Left renal pelvis (tissue), 4 donors: ENCODE data around the gene ZNF79. TPM values are rescaled to one million over a fixed set of nuclear protein-coding genes. Genes with fewer than 3 reads are reported as not detected.

Source experiments
- DNase-seq, 4 donors: peaks; one replicate each; pipeline ENCODE4 v3.0.0-alpha.2; 2013; ENCODE audit warnings: low read depth in 4 of 4, low spot score in 3 of 4
- polyA plus RNA-seq, 4 donors: library from polyadenylated mRNA; unstranded; fragments of 120-200 nt; gene quantifications; one replicate each; pipeline ENCODE4 v1.2.1, GENCODE V29; 2013; ENCODE audit not compliant: insufficient read length in 4 of 4

Gene ZNF79
- polyA plus RNA-seq, result 1 to 10 TPM; 5.6 to 7.4 (median 6.9) TPM

DNA sequence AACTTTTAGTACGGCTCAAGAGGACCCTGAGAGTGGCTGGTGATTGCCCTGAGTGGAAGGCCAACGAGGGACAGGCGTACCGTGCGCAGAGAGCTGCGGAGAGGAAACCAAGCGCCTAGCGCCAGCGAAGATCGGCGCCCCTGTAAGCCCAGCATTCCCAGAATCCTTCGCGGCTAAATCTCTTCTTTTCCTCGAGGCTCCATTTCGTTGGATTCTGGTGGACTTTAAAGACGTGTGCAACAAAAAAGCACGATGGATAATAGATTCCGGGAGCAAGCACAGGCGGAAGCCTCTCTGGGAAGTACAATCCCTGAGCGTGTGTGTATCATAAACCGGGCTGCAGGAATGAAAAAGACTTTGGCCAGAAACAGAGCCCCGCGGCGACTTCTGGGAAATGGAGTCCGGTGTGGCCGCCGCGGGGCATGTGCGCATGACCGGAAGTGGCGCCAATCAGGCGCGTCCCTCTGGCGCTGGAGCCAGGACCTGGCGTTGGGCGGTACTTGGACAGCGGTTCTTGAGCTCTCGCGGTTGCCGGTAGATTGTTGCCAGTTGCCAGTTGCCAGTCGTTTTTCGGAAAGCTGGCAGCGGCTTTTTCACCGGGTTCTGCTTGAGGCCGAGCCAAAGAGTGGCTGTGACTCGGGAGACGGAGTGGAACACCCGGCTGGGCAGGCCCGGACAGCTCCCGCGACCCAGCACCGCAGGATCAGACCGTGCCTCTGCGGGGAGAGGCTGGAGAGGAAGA lies at the start of gene ZNF79:
Gene ZNF79, plus strand, starts transcription at position 449 of the 742 bp plus-strand sequence. CDS start 406 bp downstream, outside the sequence.
- peak; percentile 82 to 87 (median 85) for DNase-seq

DNA sequence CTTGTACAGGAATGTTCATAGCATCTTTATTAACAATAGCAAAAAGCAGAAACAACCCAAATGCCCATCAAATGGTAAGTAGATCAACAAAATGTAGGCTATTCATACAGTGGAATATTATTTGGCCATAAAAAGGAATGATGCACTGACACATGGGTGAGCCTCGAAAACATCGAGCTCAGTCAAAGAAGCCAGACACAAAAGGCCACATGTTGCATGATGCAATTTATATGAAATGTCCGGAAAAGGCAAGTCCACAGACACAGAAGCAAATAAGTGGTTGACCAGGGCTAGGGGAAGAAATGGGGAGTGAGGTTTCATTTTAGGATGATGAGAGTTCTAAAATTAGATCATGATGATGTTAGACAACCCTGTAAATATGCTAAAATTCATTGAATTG lies 43.7 kb upstream of the ZNF79 start:
- no peak for DNase-seq

DNA sequence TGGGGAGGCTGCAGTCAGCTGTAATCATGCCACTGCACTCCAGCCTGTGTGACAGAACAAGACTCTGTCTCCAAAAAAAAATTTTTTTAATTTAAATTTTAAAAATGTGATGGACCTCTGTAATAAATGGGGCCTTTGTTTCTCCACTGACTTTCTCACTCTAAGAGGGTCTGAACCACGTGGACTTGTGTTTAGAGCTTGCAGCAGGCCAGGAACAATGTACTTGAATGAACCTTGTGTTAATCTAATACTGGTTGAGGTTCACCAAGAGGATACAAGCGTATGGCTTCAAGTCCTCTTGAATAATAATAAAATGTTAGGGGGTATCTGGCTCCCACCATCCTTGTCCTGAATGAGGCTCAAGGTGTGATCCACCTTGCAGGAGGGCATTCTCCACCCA lies 41.6 kb upstream of the ZNF79 start:
- no peak for DNase-seq

DNA sequence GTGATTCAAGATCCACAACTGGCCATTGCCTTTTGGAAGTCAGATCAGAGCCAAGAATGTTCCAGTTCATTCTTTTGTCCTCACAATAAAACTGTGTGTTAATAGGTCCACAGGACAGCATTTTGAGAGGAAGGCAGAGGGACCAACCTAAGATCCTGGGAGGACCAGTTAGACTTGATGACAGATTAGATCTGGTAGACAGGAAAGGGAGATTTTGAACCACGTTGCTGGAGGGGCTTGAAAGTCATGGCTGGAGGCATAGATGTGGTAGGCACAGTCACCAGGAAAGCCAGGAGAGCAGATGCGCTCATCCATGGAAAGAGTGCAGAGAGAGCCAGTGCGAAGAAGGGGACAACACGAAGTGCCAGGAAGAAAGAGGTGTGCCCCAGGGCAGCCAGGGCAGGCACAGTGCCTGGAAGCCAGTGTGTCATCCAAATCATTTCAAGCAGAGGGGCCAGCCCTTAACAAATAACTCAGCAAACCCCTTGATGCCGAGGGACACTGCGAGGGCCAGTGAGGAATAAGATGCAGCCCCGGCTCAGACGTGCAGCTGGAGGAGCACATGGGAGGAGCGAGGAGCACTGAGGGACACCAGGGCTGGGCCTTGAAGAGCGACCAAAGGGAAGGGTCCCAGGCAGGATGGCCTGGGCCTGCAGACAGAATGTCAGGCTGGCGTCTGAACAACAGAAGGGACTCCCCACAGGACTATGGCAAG lies 40.0 kb upstream of the ZNF79 start:
- DNase-seq, result no peak

DNA sequence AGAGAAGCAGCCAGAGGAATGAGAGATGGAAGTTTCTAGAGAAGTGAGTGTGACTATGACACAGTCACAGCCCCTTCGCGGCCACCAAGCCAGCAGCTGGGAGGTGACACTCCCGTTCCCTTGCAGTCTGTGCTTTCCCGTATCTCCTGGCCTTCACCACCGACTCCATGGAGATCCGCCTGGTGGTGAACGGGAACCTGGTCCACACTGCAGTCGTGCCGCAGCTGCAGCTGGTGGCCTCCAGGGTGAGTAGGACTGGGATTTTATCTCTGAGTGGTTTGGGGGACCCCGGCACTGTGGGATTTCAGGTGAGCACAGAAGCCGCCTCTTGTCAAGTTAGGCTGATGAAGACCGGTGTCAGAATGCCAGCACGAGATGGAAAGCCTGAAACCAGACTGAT lies 39.3 kb upstream of the ZNF79 start:
- DNase-seq, result no peak

- DNase-seq, result no peak
Measured at GRCh38 chr9:127386249-127386648, 37.9 kb upstream of the ZNF79 start.

- DNase-seq, result no peak
Measured at GRCh38 chr9:127386981-127387380, 37.2 kb upstream of the ZNF79 start.

GRCh38 chr9:127388037-127388855 lies 35.9 kb upstream of the ZNF79 start:
- DNase-seq, result peak in 3 of 4 donors; percentile 33 to 66 (median 40)

GRCh38 chr9:127388856-127389238 lies 35.3 kb upstream of the ZNF79 start:
- no peak for DNase-seq

GRCh38 chr9:127389381-127390247 lies 34.6 kb upstream of the ZNF79 start:
- no peak for DNase-seq

GRCh38 chr9:127390248-127390545 lies 34.0 kb upstream of the ZNF79 start:
- DNase-seq, result no peak

DNA sequence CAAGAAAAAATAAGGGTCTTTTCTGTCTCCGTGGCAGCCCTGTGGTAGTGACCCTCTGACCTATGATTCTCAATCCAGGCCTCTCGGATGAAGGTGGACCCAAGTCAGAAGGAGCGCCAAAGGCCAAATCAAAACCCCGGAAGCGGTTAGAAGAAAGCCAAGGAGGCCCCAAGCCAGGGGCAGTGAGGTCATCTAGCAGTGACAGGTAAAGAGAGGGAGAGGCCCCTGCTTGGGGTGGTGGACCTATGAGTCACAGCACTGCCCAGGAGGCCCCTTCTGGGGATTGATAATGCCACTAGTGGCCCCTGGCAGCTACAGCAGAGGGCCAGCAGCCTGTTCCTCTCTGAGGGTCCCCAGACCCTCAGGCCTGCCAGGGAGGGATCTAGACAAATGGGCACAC lies 33.6 kb upstream of the ZNF79 start:
- no peak for DNase-seq

- DNase-seq, result no peak
Measured at GRCh38 chr9:127392166-127392565, 32.0 kb upstream of the ZNF79 start.

DNA sequence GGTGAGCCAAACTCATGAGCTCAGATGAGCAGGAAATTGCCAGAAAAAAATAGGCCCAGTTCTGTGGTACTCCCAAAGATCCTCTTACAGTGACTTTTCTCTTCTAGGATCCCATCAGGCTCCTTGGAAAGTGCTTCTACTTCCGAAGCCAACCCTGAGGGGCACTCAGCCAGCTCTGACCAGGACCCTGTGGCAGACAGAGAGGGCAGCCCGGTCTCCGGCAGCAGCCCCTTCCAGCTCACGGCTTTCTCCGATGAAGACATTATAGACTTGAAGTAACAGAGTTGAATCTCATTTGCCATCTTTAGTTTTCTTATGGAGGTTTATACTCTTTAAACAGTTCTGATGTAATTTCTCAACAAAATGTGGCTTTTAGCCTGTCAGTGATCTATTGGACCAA lies 31.2 kb upstream of the ZNF79 start:
- no peak for DNase-seq

DNA sequence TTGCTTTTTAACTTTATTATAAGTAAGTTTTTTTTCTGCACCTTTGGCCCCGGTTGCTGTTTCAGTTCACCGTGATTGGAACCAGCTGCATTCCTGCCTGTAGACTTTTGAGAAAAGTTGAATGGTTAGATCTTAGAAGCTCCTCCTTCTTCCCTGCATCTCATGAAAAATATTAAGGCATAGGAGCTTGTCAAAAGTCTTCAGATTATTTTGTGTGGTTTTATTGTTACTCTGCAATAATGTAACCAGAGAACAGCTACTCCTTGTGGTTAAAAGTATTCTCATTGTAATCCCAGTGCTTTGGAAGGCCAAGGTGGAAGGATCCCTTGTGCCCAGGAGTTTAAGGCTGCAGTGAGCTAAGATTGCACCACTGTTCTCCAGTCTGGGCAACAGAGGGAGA lies 30.5 kb upstream of the ZNF79 start:
- DNase-seq, result peak in 1 of 4 donors; percentile 14

GRCh38 chr9:127395497-127396252 lies 28.5 kb upstream of the ZNF79 start:
- no peak for DNase-seq

DNA sequence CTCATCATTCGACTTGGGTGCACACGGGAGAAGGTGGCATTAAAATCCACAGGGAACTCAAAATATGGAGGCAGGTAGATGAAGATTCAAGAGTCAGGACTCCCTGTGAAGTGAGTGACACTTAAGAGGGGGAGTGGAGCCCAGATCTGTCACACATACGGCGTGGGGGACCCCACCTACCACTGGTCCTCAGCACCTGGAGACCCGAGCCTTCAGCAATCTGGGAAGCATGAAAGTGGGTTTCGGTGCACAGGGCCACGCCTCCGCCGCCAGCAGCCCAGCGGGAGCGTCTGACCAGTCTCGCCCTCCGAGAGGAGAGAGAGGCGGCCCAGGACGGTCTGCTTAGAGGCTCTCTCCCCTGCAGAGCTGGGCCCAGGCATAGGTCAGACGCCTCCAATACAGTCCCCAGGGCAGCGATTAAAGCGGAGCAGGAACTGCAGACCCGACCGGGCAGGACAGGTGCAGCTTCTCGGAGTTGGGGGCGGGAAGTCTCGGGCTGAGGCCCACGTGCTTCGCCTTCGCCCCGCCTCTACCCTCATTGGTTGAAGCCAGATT lies 27.9 kb upstream of the ZNF79 start:
- DNase-seq, result no peak

- DNase-seq, result peak; percentile 98 to 99 (median 99)
Measured at GRCh38 chr9:127396808-127397645, 27.2 kb upstream of the ZNF79 start, which contains the start of gene SLC2A8. TSS of gene SLC2A8 (plus strand) at chr9:127397169. CDS start at chr9:127397231, 62 bp downstream.
